GM10248 (cell line): ENCODE results near the gene HSPA12B.

ENCODE experiments used
- CTCF ChIA-PET: fragments of 300-600 bp; sonication (Branson Sonifier 250); formaldehyde crosslinking; extraction: SDS; loops from one replicate; lab custom pipeline; 2021; ENCODE audit warnings: antibody characterized with exemption; lab: Yijun Ruan, JAX
- POLR2A ChIA-PET: fragments of 350-650 bp; sonication (Branson Sonifier 250); formaldehyde crosslinking; extraction: SDS; loops from one replicate; lab custom pipeline; 2020; ENCODE audit warnings: antibody characterized with exemption; lab: Yijun Ruan, JAX
- DNase-seq: peaks from one replicate; pipeline ENCODE4 v3.0.0; 2012; ENCODE audit errors: extremely low spot score
- TF ChIP-seq, protein P1 (sequence below): IDR thresholded peaks from 2 replicates; pipeline ENCODE4 v1.5.1; 2012; ENCODE audit warnings: mild to moderate bottlenecking, low read depth; ENCODE audit errors: extremely low read depth, missing control alignments, control extremely low read depth

Gene HSPA12B

DNA sequence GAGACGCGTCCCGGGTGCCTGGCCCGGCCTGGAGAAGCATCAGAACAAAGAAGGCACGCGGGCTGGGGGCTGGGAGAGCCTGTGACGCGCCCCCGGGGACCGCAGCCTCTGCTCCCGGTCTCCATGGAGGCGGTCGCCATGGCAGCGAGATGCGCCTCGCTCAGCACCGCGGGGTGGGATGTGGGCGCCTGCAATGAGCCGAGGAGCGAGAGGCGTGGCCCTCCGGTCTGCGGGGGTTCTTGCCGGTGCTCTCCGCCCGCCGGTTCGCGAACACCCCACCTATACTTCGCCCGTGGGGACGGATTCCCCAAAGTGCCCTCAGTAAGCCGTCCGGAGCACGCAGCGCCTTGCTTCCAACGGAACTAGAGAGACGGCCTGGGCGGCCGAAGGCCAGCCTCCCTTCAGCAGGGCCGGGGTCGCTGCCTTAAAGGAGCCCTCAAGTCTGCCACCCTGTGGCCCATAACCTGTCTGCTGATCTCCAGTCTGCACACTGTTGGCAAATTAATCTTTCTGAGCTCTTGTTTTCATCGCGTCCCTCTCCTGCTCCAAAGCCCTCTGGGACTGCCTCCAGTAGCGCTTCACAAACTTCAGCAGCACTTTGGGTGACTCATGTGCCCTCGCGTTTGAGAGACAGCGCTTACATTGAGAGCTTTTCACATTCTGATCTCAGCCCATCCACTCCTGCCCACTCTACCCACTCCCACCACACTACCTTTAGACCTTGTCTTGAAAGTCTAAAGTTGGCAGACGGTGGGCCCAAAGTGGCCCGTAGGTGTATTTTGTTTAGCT is 36.1 kb downstream of the HSPA12B start:
- ChIA-PET CTCF (interaction anchor here (0.7 to 8.0 kb wide), 18 partner anchors 9 to 303 kb away, joined by 3 to 60 read pairs (median 5); partner anchors contain the start of genes CENPB and SPEF1), POLR2A (interaction anchor here (1.4 kb wide), 1 partner anchor 13 kb away, joined by 4 read pairs; no protein-coding TSS in a partner anchor)
- TF ChIP-seq, protein P1, sequence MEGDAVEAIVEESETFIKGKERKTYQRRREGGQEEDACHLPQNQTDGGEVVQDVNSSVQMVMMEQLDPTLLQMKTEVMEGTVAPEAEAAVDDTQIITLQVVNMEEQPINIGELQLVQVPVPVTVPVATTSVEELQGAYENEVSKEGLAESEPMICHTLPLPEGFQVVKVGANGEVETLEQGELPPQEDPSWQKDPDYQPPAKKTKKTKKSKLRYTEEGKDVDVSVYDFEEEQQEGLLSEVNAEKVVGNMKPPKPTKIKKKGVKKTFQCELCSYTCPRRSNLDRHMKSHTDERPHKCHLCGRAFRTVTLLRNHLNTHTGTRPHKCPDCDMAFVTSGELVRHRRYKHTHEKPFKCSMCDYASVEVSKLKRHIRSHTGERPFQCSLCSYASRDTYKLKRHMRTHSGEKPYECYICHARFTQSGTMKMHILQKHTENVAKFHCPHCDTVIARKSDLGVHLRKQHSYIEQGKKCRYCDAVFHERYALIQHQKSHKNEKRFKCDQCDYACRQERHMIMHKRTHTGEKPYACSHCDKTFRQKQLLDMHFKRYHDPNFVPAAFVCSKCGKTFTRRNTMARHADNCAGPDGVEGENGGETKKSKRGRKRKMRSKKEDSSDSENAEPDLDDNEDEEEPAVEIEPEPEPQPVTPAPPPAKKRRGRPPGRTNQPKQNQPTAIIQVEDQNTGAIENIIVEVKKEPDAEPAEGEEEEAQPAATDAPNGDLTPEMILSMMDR: peak; percentile 46
- peak; percentile 79 for DNase-seq

DNA sequence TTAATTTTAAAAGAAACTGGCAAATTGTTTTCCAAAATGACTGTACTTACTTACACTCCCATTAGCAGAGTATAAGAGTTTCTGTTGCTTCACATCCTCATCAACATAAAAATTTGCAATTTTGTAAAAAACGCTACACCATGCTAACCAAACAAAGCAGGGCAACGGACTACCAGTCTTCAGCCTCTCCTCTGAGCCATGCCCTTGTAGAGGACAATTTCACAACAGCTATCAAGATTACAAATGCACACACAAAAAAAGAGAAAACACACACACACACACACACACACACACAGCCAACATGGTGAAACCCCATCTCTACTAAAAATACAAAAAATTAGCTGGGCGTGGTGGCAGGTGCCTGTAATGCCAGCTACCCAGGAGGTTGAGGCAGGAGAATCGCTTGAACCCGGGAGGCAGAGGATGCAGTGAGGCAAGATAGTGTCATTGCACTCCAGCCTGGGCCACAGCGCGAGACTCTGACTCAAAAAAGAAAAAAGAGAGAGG is 39.1 kb downstream of the HSPA12B start:
- POLR2A ChIA-PET: no interaction called here

DNA sequence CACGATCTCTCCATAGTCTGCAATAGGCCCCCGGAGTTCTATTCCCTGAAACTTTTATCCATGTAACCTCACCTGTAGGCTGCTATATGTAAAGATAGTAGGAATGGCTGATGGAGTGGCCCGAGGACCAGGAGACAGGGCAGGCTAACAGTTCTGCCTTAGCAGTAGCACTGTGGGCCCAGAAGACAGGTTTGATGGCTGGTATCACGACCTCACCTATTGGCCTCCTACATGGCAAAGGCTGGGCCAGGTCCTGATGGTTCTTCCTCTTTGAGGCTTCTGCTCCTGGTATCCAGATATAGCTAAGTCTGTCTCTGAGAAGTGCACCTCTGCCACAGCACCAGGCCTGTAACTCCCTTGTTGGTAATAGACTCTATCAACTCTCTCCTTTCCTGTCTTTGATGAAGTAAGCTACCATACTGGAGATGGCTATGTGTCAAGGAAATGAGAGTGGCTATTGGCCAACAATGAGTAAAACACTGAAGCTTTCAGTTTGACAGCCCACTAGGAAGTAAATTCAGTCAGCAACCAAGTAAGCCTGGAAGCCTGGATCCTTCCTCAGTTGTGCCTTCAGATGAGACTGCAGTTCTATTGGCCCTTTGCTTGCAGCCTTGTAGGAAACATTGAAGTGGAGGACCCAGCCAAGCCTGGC is 43.1 kb downstream of the HSPA12B start:
- TF ChIP-seq, protein P1: no peak
- DNase-seq: no peak
- POLR2A ChIA-PET: interaction anchor here (0.6 kb wide), 1 partner anchor 117 kb away, joined by 4 read pairs; no protein-coding TSS in a partner anchor
- CTCF ChIA-PET: interaction anchor here (0.9 to 1.0 kb wide), 2 partner anchors 22 to 28 kb away, joined by 3 read pairs; no protein-coding TSS in a partner anchor

More for the DNA sequence above, 39.1 kb downstream of the HSPA12B start:
- CTCF ChIA-PET: interaction anchor here (0.9 to 1.1 kb wide), 2 partner anchors 10 to 14 kb away, joined by 3 to 4 read pairs; partner anchors contain the start of genes CENPB and SPEF1
- no peak for DNase-seq
- TF ChIP-seq, protein P1: no peak

DNA sequence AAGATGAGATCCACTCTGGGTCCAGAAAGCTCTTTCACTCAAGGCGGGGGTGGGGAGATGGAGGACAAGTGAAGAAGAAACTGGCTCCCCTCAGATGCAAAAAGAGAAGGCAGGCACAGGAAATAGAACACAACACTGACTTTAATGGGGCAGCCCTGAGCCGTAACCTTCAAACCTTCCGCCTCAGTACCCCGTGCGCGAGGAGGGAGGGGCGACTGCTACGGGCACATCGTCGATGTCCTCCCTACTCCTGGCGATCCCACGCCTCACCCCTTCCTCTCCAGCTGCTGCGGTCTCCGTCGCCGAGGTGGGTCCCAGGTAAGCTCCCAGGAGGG is 44.9 kb downstream of the HSPA12B start:
- no peak for DNase-seq
- TF ChIP-seq, protein P1: no peak
- CTCF ChIA-PET: interaction anchor here (1.4 to 3.4 kb wide), 3 partner anchors 9 to 20 kb away, joined by 3 to 30 read pairs (median 5); partner anchors contain the start of genes ADISSP and CENPB
- POLR2A ChIA-PET: no interaction called here

DNA sequence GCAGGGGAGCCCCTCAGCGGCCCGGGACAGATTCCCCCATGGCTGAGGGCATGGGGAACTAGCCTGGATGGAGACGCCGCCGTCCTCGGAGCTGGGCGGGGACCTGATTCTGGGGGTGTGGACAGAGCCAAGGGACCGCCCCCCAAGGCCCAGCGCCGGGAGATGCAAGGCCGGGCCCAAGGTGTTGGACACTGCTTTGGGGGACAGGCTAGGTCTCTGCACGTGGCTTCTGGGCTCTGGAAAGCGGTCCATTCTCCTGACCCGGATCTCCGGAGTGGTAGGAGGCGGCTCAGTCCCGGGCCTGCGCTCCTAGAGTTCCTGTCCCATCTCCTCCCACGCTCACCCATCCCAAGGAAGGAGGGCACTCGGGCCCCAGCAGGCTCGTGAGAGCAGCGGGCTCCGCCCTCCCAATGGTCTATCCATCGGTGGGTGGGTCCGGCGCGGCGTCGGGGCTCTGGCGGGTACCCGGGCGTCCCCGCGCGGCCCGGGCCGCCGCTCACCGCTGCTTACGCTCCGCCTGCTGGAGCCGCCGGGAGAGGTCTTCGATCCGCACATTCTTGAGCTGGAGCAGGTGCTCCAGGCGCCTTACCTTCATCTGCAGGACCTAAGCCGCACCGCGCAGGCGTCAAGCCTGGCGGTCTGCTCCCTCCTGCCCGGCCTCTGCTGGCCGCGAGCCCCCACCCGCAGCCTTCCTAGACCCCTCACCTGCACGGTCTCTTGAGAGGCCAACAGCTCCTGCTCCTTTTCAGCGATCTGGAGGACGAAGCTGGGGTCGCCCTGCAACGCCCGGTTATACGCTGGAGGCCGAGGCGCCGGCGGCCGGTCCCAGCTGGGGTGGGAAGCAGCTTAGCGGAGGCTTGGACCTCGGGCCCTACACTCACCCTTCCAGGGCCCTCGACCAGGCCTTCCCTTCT is 45.5 kb downstream of the HSPA12B start:
- ChIA-PET CTCF (interaction anchor here (1.1 to 3.4 kb wide), 6 partner anchors 8 to 1256 kb away, joined by 3 to 30 read pairs (median 4); partner anchors contain the start of genes ADISSP, AP5S1 and CENPB), POLR2A (no interaction called here)
- DNase-seq: peak; percentile 62
- TF ChIP-seq, protein P1: no peak
